Aorta (tissue), 5 donors: ENCODE data around the gene GCG. TPM values are rescaled to one million over a fixed set of nuclear protein-coding genes. Genes with fewer than 3 reads are reported as not detected.

Experiments used
- ATAC-seq: fragments of 200-7000 bp; cut with Tn5 transposase; one replicate; pipeline ENCODE4 v1.9.1; 2022; ENCODE audit warnings: moderate library complexity; ENCODE audit not compliant: low FRiP score
- DNase-seq, 2 donors: peaks; one replicate each; pipeline ENCODE4 v3.0.0-alpha.2; 2020
- H3K27ac ChIP-seq, 2 donors: one replicate each; pipeline ENCODE4 v1.5.1; 2013; ENCODE audit warnings: low read length in 2 of 2, mild to moderate bottlenecking in 2 of 2, moderate library complexity in 2 of 2, control low read depth in 1 of 2, inconsistent platforms in 1 of 2, low read depth in 1 of 2
- H3K27me3 ChIP-seq, 2 donors: one replicate each; pipeline ENCODE4 v1.6.1; 2013; ENCODE audit warnings: control low read depth in 1 of 2, low read length in 1 of 2, mild to moderate bottlenecking in 1 of 2, moderate library complexity in 1 of 2; ENCODE audit not compliant: insufficient read depth in 2 of 2, control insufficient read depth in 1 of 2
- H3K36me3 ChIP-seq, 2 donors: one replicate each; pipeline ENCODE4 v1.6.1; 2013; ENCODE audit warnings: control low read depth in 1 of 2, low read length in 1 of 2, mild to moderate bottlenecking in 1 of 2; ENCODE audit not compliant: insufficient read depth in 2 of 2, control insufficient read depth in 1 of 2
- H3K4me1 ChIP-seq, 2 donors: one replicate each; pipeline ENCODE4 v1.6.1; 2013; ENCODE audit warnings: low read length in 2 of 2, control low read depth in 1 of 2, mild to moderate bottlenecking in 1 of 2, moderate library complexity in 1 of 2; ENCODE audit not compliant: insufficient read depth in 2 of 2, control insufficient read depth in 1 of 2
- H3K4me3 ChIP-seq, 2 donors: one replicate each; pipeline ENCODE4 v1.5.1; 2013; ENCODE audit warnings: low read length in 2 of 2, control low read depth in 1 of 2, mild to moderate bottlenecking in 1 of 2
- H3K9me3 ChIP-seq: one replicate; pipeline ENCODE4 v1.6.1; 2013; ENCODE audit warnings: mild to moderate bottlenecking, low read length; ENCODE audit not compliant: control insufficient read depth
- WGBS, 2 donors: extraction: QIAGEN DNeasy Blood & Tissue Kit; methylation state at CpG; one replicate each; pipeline ENCODE4 v1.1.7; 2013; 5-methylcytosine and 5-hydroxymethylcytosine counted together
- intact Hi-C, 2 donors: fragments of 100-400 bp; cut with DNase I; formaldehyde crosslinking; loops; one replicate each; pipeline versions ENCODE4 v1.14.2 to v1.15.0; 2022
- polyA plus RNA-seq, 2 donors: library from polyadenylated mRNA; stranded (reverse); fragments of 200-250 nt; gene quantifications; one replicate each; pipeline ENCODE4 v1.2.3, GENCODE V29; 2013
- total RNA-seq, 2 donors: library from RNA; stranded (reverse); fragmentation: NEBNext Ultra II Directional; extraction: Animal tissue kit (Norgen Biotek cat#: 25700); gene quantifications; one replicate each; pipeline ENCODE4 v1.2.1, GENCODE V29; 2021
- donor health status: healthy with polysubstance abuse.
- donor health status: Bipolar disorder and iron deficiency.
- donor health status: DM: no; HTN: no; CAD: no.
- donor health status: DM: no; HTN: no; CAD: no.
- donor health status: DM: yes; HTN: yes; CAD: no.

GCG gene
- total and polyA plus RNA-seq, 4 donors: 0.62 to 1.6 (median 0.97) TPM; not detected in 1

DNA sequence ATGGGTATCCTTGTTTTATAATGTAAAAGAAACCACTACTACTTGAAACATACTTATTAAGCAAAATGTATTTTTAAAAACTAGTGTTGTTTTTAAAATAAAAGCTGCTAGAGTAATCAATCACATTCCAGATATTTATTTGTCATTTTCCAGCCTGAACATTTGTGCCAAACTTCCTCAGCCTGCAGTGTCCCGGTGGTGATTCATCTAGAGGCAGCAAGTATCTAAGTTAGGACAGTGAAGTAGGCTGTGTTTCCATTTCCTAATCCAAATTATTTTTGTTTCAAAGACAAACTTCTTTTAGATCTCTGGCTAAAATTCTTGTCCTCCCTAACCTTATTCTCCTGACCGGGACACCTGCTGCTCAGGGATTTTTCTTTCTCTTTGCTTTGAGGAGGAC, 12.8 kb upstream of the GCG start:
- Histone ChIP-seq H3K27me3 (no peaks in the 10 kb centered on the region), H3K4me1 (peaks cover 0 to 1% of the 10 kb centered on the region in 2 donors), H3K27ac (no peak overlapping the region), H3K9me3 (no peaks in the 10 kb centered on the region), H3K36me3 (no peaks in the 10 kb centered on the region), H3K4me3 (no peak overlapping the region)
- no peak for ATAC-seq
- DNase-seq: no peak
- WGBS, 2 donors: 27 to 40% methylated on average over 2 of the region's 2 CpGs
- intact Hi-C loops: no loop called here

DNA sequence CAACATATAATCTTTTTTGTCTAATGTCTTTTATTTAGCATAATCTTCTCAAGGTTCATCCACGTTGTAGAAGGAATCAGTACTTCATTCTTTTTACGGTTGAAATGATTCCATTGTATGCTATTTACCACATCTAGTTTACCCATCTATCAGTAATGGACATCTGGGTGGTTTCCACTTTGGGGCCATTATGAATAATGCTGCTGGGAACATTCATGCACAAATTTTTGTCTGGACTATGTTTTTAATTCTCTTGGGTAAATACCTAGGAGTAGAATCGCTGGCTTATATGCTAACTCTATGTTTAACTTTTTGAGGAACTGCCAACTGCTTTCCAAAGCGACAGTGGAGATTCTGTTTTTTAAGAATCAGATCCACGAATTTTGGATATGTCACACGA, 7.4 kb upstream of the GCG start:
- Histone ChIP-seq H3K36me3 (no peaks in the 10 kb centered on the region), H3K4me1 (no peaks in the 10 kb centered on the region), H3K4me3 (no peak overlapping the region), H3K9me3 (no peaks in the 10 kb centered on the region), H3K27ac (no peak overlapping the region), H3K27me3 (no peaks in the 10 kb centered on the region)
- 39 to 50% methylated on average over 6 of the region's 6 CpGs for WGBS, 2 donors
- ATAC-seq (no peak), DNase-seq (no peak)
- intact Hi-C loops: no loop called here

GRCh38 chr2:162156149-162156548, 4.1 kb upstream of the GCG start:
- intact Hi-C loops: no loop called here
- H3K27me3 ChIP-seq: no peaks in the 10 kb centered on the region
- 86 to 88% methylated on average over 3 of the region's 3 CpGs for WGBS, 2 donors
- ATAC-seq (no peak), DNase-seq (no peak)
- H3K36me3 ChIP-seq: no peaks in the 10 kb centered on the region
- no peaks in the 10 kb centered on the region for H3K9me3 ChIP-seq
- no peak overlapping the region for H3K27ac ChIP-seq
- no peaks in the 10 kb centered on the region for H3K4me1 ChIP-seq
- no peak overlapping the region for H3K4me3 ChIP-seq

- H3K4me3 ChIP-seq: no peak overlapping the region
- H3K36me3 ChIP-seq: no peaks in the 10 kb centered on the region
- H3K4me1 ChIP-seq: no peaks in the 10 kb centered on the region
- H3K27ac ChIP-seq: no peak overlapping the region
- no peaks in the 10 kb centered on the region for H3K27me3 ChIP-seq
- no peak for ATAC-seq
- no peaks in the 10 kb centered on the region for H3K9me3 ChIP-seq
- WGBS, 2 donors: 81 to 87% methylated on average over 3 of the region's 3 CpGs
- no peak for DNase-seq
- intact Hi-C loops: no loop called here
These were observed 3.0 kb upstream of the GCG start for GRCh38 chr2:162155093-162155492.

DNA sequence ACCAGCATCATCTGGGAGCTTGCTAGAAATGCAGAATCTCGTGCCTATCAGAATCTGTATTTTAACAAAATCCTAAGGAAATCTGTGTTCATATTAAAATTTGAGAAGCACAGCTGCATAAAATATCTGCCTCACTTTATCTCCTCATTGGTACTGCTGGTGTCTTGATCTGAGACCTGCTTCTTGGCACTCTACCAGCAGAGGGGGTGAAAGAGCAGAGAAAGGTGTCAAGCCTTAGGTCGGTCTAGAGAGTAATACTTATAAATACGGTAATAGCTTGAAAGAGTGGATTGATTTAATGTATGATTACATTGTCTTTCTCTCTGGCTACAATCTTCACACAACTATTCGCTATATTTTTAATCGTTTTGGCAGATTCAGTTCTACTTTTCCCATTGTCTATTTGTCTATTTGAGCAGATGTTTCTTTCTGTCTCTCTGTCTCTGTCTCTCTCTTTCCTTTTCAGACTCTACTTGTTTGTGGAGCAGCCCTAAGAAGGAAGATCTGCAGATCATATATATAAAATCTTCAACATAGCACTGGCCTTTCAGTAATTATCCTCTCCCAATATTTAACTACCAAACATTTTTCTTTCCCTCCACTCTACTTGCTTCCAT, 1.7 kb upstream of the GCG start:
- intact Hi-C loops: no loop called here
- no peak for ATAC-seq
- no peak overlapping the region for H3K27ac ChIP-seq
- no peaks in the 10 kb centered on the region for H3K36me3 ChIP-seq
- H3K4me1 ChIP-seq: no peaks in the 10 kb centered on the region
- no peak overlapping the region for H3K4me3 ChIP-seq
- WGBS, 2 donors: 6 to 7% methylated on average over 5 of the region's 5 CpGs
- H3K9me3 ChIP-seq: no peaks in the 10 kb centered on the region
- H3K27me3 ChIP-seq: no peaks in the 10 kb centered on the region
- DNase-seq: no peak

DNA sequence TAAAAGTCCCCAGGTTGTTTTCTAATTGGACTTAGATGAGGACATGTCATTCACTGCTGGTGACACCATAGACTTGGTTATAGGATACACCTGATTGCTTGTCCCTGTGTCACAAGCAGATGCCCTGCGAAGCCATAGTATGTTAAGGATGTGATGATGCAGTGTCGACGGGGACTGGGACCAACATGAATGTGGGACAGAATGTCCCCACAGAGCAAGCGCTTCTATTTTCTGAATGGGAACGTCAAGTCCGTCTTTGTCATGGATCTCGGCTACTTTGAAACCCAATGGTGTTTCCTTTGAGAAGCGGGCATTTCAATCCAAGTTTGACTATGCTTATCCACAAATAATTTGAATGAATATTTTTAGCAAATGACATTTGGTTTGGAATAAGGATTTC, 2.1 kb downstream of the GCG start:
- Histone ChIP-seq H3K9me3 (no peaks in the 10 kb centered on the region), H3K4me3 (no peak overlapping the region), H3K4me1 (no peaks in the 10 kb centered on the region), H3K27ac (no peak overlapping the region), H3K27me3 (no peaks in the 10 kb centered on the region), H3K36me3 (no peaks in the 10 kb centered on the region)
- DNase-seq: no peak
- intact Hi-C loops: no loop called here
- 78 to 80% methylated on average over 8 of the region's 8 CpGs for WGBS, 2 donors
- ATAC-seq: no peak

GRCh38 chr2:162149466-162149865, 2.6 kb downstream of the GCG start:
- Histone ChIP-seq H3K27ac (no peak overlapping the region), H3K36me3 (no peaks in the 10 kb centered on the region), H3K4me3 (no peak overlapping the region), H3K9me3 (no peaks in the 10 kb centered on the region), H3K4me1 (no peaks in the 10 kb centered on the region), H3K27me3 (no peaks in the 10 kb centered on the region)
- DNase-seq (no peak), ATAC-seq (no peak)
- intact Hi-C loops: no loop called here
- 50 to 53% methylated on average over 2 of the region's 2 CpGs for WGBS, 2 donors

DNA sequence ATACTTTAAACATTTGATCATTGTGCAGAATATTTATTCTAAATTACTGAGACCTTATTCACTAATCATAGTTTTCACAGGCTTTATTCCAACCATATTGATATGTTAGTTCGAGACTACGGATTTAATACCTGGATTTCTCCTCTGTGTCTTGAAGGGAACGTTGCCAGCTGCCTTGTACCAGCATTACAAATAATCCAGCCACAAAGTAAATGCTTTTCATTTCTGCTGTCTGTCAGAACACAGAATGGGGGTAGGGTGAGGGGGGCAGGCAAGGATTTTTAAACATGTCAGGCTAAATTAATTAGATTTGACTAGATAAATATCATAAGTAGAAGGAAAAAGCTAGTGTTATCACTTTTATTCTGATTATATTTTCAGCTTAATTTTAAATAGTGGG, 3.1 kb downstream of the GCG start:
- H3K4me1 ChIP-seq: no peaks in the 10 kb centered on the region
- H3K36me3 ChIP-seq: no peaks in the 10 kb centered on the region
- no peaks in the 10 kb centered on the region for H3K9me3 ChIP-seq
- DNase-seq (no peak), ATAC-seq (no peak)
- no peaks in the 10 kb centered on the region for H3K27me3 ChIP-seq
- 34% methylated on average over 3 of the region's 3 CpGs for WGBS, 2 donors
- H3K27ac ChIP-seq: no peak overlapping the region
- no peak overlapping the region for H3K4me3 ChIP-seq
- intact Hi-C loops: no loop called here

DNA sequence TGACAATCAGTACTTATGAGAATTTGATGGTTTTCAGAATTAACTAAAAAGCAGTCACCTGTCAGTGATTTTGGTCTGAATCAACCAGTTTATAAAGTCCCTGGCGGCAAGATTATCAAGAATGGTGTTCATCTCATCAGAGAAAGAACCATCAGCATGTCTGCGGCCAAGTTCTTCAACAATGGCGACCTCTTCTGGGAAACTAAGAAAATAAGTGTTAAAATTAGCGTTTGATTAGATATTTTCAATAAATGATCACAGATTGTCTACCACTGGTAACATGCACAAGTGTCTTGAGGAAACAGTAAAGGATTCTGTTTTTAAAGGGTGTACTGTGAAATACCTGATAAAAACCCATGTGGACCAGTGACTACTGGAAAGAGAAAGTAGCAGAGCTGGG, 8.1 kb downstream of the GCG start:
- no peak for ATAC-seq
- WGBS, 2 donors: 81 to 84% methylated on average over 4 of the region's 4 CpGs

More for the DNA sequence above, 8.1 kb downstream of the GCG start:
- H3K9me3 ChIP-seq: no peaks in the 10 kb centered on the region
- no peaks in the 10 kb centered on the region for H3K36me3 ChIP-seq
- no peaks in the 10 kb centered on the region for H3K27me3 ChIP-seq
- no peak overlapping the region for H3K4me3 ChIP-seq
- H3K4me1 ChIP-seq: no peaks in the 10 kb centered on the region
- DNase-seq: no peak
- intact Hi-C loops: no loop called here
- H3K27ac ChIP-seq: no peak overlapping the region
